GM12864 (cell line): Measurements from ENCODE around the gene STAG2.

ENCODE experiments used
- DNase-seq: peaks from one replicate; pipeline ENCODE4 v3.0.0-alpha.2; 2011; ENCODE audit warnings: low read depth
- H3K4me3 ChIP-seq: 2 replicates; pipeline ENCODE4 v1.5.1; 2011; ENCODE audit warnings: mild to moderate bottlenecking, low read depth, low read length, control low read depth
- CTCF ChIP-seq: IDR thresholded peaks from 2 replicates; pipeline ENCODE4 v1.5.1; 2011; ENCODE audit warnings: low read depth, mild to moderate bottlenecking, moderate library complexity, low read length, control low read depth, inconsistent platforms; ENCODE audit errors: missing control alignments

Gene STAG2

GRCh38 chrX:123990169-123990568 lies 28.7 kb downstream of the STAG2 start:
- no peak for TF ChIP-seq CTCF
- H3K4me3 ChIP-seq: peak overlapping the region; percentile 12; the same call in 1 of the 2 replicates
- no peak for DNase-seq

- DNase-seq: no peak
- TF ChIP-seq CTCF: no peak
- H3K4me3 ChIP-seq: no peak overlapping the region
Measured at GRCh38 chrX:123990602-123991001, 29.1 kb downstream of the STAG2 start.

- H3K4me3 ChIP-seq: no peak overlapping the region
- TF ChIP-seq CTCF: no peak
- no peak for DNase-seq
Measured at GRCh38 chrX:123993326-123993725, 31.8 kb downstream of the STAG2 start.

GRCh38 chrX:123993904-123994635 lies 32.6 kb downstream of the STAG2 start:
- no peak for DNase-seq
- no peak for TF ChIP-seq CTCF
- no peak overlapping the region for H3K4me3 ChIP-seq

- no peak overlapping the region for H3K4me3 ChIP-seq
- no peak for TF ChIP-seq CTCF
- no peak for DNase-seq
Measured at GRCh38 chrX:123994730-123995129, 33.2 kb downstream of the STAG2 start.

- H3K4me3 ChIP-seq: no peak overlapping the region
- TF ChIP-seq CTCF: no peak
- DNase-seq: no peak
Measured at GRCh38 chrX:124001581-124001980, 40.1 kb downstream of the STAG2 start.

GRCh38 chrX:124005228-124005627 lies 43.7 kb downstream of the STAG2 start:
- no peak for DNase-seq
- no peak overlapping the region for H3K4me3 ChIP-seq
- no peak for TF ChIP-seq CTCF
